Omental fat pad (tissue), 4 donors: ENCODE results near the gene HIBADH. TPM values are rescaled to one million over a fixed set of nuclear protein-coding genes. Genes with fewer than 3 reads are reported as not detected.

Experiments used
- ATAC-seq: fragments of 150-250 bp; one replicate; pipeline ENCODE4 v1.9.1; 2016; ENCODE audit warnings: mild to moderate bottlenecking, moderate library complexity; ENCODE audit not compliant: low FRiP score
- DNase-seq: peaks from one replicate; pipeline ENCODE4 v3.0.0-alpha.2; 2019; ENCODE audit warnings: low spot score
- CTCF ChIP-seq, 3 donors: fragments of 450-650 bp; IDR thresholded peaks; one replicate each; pipeline ENCODE4 v1.5.1; 2016 to 2017; ENCODE audit warnings: antibody characterized with exemption in 3 of 3, mild to moderate bottlenecking in 3 of 3, moderate library complexity in 2 of 3
- total RNA-seq, 4 donors: library from RNA; depleted of rRNA; stranded (reverse); fragments of >200 nt; gene quantifications; one replicate each; pipeline ENCODE4 v1.1.0, GENCODE V29; 2016

HIBADH gene
- total RNA-seq, 4 donors from 2014 or later = 35.9 to 71.5 (median 58.6) TPM

- DNase-seq = no peak
- TF ChIP-seq CTCF (IDR thresholded peaks at IDR 0.05) = no peak
- ATAC-seq = no peak
Measured at GRCh38 chr7:27651702-27652101, 11.0 kb downstream of the HIBADH start.

GRCh38 chr7:27650283-27650682 is 12.4 kb downstream of the HIBADH start:
- no peak for TF ChIP-seq CTCF (IDR thresholded peaks at IDR 0.05)
- DNase-seq = no peak
- no peak for ATAC-seq

GRCh38 chr7:27647489-27647888 is 15.2 kb downstream of the HIBADH start:
- DNase-seq (no peak), ATAC-seq (no peak)
- TF ChIP-seq CTCF (IDR thresholded peaks at IDR 0.05) = no peak

- ATAC-seq = no peak
- TF ChIP-seq CTCF (IDR thresholded peaks at IDR 0.05) = no peak
- DNase-seq = no peak
Measured at GRCh38 chr7:27647046-27647445, 15.6 kb downstream of the HIBADH start.

GRCh38 chr7:27642271-27642670 is 20.4 kb downstream of the HIBADH start:
- no peak for ATAC-seq
- DNase-seq = no peak
- TF ChIP-seq CTCF (IDR thresholded peaks at IDR 0.05) = no peak

- ATAC-seq (no peak), DNase-seq (no peak)
Measured at GRCh38 chr7:27641581-27642230, 21.0 kb downstream of the HIBADH start.

More at GRCh38 chr7:27641581-27642230, 21.0 kb downstream of the HIBADH start:
- TF ChIP-seq CTCF (IDR thresholded peaks at IDR 0.05) = no peak
